ENCODE data around the gene LINC01488.

LINC01488 gene

GRCh38 chr11:69498614-69499175 is 17.2 kb downstream of the LINC01488 start (continued):
- TF ChIP-seq POU6F1 (CRISPR knock-in tag; IDR thresholded peaks at IDR 0.05; ENCODE audit: borderline replicate concordance, low read depth) (no peak), TCF4 (CRISPR knock-in tag; IDR thresholded peaks at IDR 0.05; ENCODE audit: borderline replicate concordance) (no peak), ZC3H10 (CRISPR knock-in tag; IDR thresholded peaks at IDR 0.05) (no peak), ZFP3 (CRISPR knock-in tag; IDR thresholded peaks at IDR 0.05) (no peak)

DNA sequence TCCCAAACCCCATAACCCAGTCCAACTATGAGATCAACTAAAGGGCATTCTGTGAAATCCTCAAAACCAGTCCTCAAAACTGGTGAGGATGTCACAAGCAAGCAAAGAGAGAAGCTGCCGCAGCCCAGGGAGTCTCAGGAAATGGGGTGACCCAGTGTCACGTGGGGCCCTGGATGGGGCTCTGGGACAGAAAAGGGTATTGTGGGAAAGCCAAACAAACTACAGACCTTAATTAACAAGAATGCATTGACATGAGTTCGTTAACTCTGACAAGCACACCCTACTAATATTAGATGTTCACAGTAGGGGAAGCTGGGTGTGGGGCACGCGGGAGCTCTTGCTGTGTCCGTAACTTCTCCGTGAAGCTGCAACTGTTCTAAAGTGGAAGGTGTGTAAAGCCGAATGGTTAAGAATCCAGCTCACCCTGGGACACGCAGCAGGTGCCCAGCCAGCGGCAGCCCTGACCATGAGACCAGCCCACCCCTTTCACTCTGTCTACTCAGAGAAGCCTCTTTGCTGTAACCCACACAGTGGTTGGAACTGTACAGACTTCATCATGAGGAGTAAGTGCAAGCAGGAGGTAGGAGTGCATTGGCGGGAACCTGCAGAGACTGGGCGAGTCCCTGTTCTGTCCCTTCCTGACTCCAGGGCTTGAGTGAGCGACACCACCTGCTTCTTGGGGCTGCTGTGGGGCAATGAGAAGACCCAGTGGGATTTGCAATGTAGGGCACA is 17.9 kb downstream of the LINC01488 start:
- ATAC-seq, result no peak
- TF ChIP-seq ZFP3 (CRISPR knock-in tag; IDR thresholded peaks at IDR 0.05) (no peak), ESRRG (CRISPR knock-in tag; IDR thresholded peaks at IDR 0.05) (no peak), POU6F1 (CRISPR knock-in tag; IDR thresholded peaks at IDR 0.05; ENCODE audit: borderline replicate concordance, low read depth) (no peak), ZNF565 (CRISPR knock-in tag; conservative IDR thresholded peaks at IDR 0.05; ENCODE audit: low read depth) (no peak), ARNTL (CRISPR knock-in tag; IDR thresholded peaks at IDR 0.05; ENCODE audit: borderline replicate concordance, low read depth) (no peak), ISL1 (CRISPR knock-in tag; IDR thresholded peaks at IDR 0.05) (no peak), PATZ1 (CRISPR knock-in tag; IDR thresholded peaks at IDR 0.05; ENCODE audit: borderline replicate concordance) (no peak)
- TF ChIP-seq, protein P1, sequence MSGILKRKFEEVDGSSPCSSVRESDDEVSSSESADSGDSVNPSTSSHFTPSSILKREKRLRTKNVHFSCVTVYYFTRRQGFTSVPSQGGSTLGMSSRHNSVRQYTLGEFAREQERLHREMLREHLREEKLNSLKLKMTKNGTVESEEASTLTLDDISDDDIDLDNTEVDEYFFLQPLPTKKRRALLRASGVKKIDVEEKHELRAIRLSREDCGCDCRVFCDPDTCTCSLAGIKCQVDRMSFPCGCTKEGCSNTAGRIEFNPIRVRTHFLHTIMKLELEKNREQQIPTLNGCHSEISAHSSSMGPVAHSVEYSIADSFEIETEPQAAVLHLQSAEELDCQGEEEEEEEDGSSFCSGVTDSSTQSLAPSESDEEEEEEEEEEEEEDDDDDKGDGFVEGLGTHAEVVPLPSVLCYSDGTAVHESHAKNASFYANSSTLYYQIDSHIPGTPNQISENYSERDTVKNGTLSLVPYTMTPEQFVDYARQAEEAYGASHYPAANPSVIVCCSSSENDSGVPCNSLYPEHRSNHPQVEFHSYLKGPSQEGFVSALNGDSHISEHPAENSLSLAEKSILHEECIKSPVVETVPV (CRISPR knock-in tag; IDR thresholded peaks at IDR 0.05), result no peak

DNA sequence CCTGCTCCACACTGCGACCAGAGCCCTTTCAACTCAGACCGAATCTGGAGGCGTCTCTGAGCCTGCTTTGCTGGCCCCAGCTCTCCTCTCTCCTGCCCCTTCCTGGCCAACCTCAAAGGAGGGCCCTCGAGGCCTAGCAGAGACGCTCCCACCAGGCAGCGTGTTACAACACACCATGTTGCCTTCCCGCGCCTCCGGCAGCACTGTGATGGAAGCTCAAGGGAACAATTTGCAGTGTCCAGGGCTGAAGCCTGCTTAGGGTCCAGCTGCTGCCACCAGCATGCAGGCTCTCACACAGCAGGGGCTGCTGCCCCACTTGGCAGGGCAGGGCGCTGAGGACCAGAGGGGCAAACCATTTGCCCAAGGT is 18.4 kb downstream of the LINC01488 start:
- TF ChIP-seq ZC3H10 (CRISPR knock-in tag; IDR thresholded peaks at IDR 0.05), result no peak
- TF ChIP-seq ZFP3 (CRISPR knock-in tag; IDR thresholded peaks at IDR 0.05), result no peak
- TF ChIP-seq PATZ1 (CRISPR knock-in tag; IDR thresholded peaks at IDR 0.05; ENCODE audit: borderline replicate concordance), result no peak
- no peak for TF ChIP-seq POU6F1 (CRISPR knock-in tag; IDR thresholded peaks at IDR 0.05; ENCODE audit: borderline replicate concordance, low read depth)
- ATAC-seq, result no peak

DNA sequence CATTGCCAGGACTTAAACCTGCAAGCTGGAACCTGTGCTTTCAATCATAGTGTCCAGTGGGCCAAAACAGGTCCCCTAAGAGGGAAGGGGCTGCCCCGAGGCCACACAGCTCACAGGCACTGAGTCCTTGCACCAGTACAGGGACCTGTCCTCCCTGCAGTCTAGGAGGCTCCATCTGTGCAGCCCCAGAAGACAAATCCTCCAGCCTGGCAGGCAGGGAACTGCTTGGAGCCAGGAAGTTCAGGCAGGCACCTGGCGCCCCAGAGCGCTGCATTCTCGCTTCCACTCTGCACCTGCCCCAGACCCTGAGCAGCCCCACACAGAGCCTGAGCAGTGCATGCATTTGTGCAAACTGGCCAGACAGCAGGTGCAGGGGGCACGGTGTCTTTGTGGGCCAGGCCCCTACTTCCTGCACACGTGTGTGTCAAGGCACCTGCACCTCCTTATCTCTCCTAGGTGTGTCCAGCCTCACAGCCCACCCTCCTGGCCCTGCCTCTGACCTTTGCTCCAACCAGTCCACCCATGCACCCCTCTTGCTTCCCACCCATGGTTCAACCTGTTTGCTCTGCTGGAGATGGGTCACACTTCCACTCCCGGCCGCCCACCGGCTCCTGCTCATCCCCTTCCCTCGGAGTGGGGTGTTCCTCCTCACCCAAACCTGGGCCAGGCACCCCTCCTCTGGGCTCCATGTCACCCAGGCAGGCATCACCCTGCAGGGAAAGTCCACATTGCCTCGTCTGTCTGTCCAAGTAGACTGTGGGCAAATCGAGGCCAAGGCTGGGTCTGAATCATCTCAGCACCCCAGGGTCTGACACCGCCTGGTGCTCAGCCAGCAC is 19.0 kb downstream of the LINC01488 start:
- no peak for ATAC-seq
- TF ChIP-seq ZNF8 (CRISPR knock-in tag; IDR thresholded peaks at IDR 0.05), result no peak
- no peak for TF ChIP-seq ARNTL (CRISPR knock-in tag; IDR thresholded peaks at IDR 0.05; ENCODE audit: borderline replicate concordance, low read depth)
- TF ChIP-seq ISL1 (CRISPR knock-in tag; IDR thresholded peaks at IDR 0.05), result no peak
- no peak for TF ChIP-seq ZC3H10 (CRISPR knock-in tag; IDR thresholded peaks at IDR 0.05)
- no peak for TF ChIP-seq SNAI2 (CRISPR knock-in tag; IDR thresholded peaks at IDR 0.05)
- TF ChIP-seq, protein P1 (CRISPR knock-in tag; IDR thresholded peaks at IDR 0.05), result no peak
- no peak for TF ChIP-seq GLIS3 (CRISPR knock-in tag; IDR thresholded peaks at IDR 0.05)
- TF ChIP-seq ZNF565 (CRISPR knock-in tag; conservative IDR thresholded peaks at IDR 0.05; ENCODE audit: low read depth), result no peak
- TF ChIP-seq BACH2 (CRISPR knock-in tag; IDR thresholded peaks at IDR 0.05; ENCODE audit: borderline replicate concordance), result no peak
- no peak for TF ChIP-seq PATZ1 (CRISPR knock-in tag; IDR thresholded peaks at IDR 0.05; ENCODE audit: borderline replicate concordance)
- no peak for TF ChIP-seq ZFP3 (CRISPR knock-in tag; IDR thresholded peaks at IDR 0.05)
- no peak for TF ChIP-seq ZNF70 (CRISPR knock-in tag; IDR thresholded peaks at IDR 0.05)
- TF ChIP-seq TOX (CRISPR knock-in tag; IDR thresholded peaks at IDR 0.05; ENCODE audit: borderline replicate concordance), result no peak
- no peak for TF ChIP-seq OSR1 (CRISPR knock-in tag; IDR thresholded peaks at IDR 0.05)
